GM23248 (cell line): ENCODE data around the gene PRSS50. TPM values are rescaled to one million over a fixed set of nuclear protein-coding genes. Genes with fewer than 3 reads are reported as not detected.
"Not testable (repeated sequence)": the region's sequence is repeated elsewhere in the genome, so short reads cannot be mapped to it uniquely, and the experiment has no call there.

ENCODE experiments used
- DNase-seq: peaks from one replicate; pipeline ENCODE4 v3.0.0-alpha.2; 2015
- H2AFZ ChIP-seq: fragments of 200-600 bp; sonication (generic); 2 replicates; pipeline ENCODE4 v1.6.1; 2016; ENCODE audit warnings: antibody characterized with exemption
- H3F3A ChIP-seq: fragments of 200-600 bp; sonication (generic); 2 replicates; pipeline ENCODE4 v1.6.1; 2016; ENCODE audit warnings: mild to moderate bottlenecking, antibody characterized with exemption, mixed run types; ENCODE audit not compliant: insufficient read depth
- H3K27ac ChIP-seq: fragments of 200-600 bp; sonication (generic); 2 replicates; pipeline ENCODE4 v1.5.1; 2016; ENCODE audit warnings: mild to moderate bottlenecking
- H3K27me3 ChIP-seq: fragments of 200-600 bp; sonication (generic); replicated peaks from 2 replicates; pipeline ENCODE4 v1.6.1; 2016; ENCODE audit warnings: mild to moderate bottlenecking; ENCODE audit not compliant: insufficient read depth
- H3K36me3 ChIP-seq: fragments of 200-600 bp; sonication (generic); 2 replicates; pipeline ENCODE4 v1.6.1; 2016; ENCODE audit warnings: low read depth, mild to moderate bottlenecking
- H3K4me1 ChIP-seq: fragments of 200-600 bp; sonication (generic); 2 replicates; pipeline ENCODE4 v1.6.1; 2016; ENCODE audit warnings: mild to moderate bottlenecking; ENCODE audit not compliant: insufficient read depth
- H3K4me2 ChIP-seq: fragments of 200-600 bp; sonication (generic); one replicate; pipeline ENCODE4 v1.6.1; 2016; ENCODE audit warnings: mild to moderate bottlenecking; ENCODE audit not compliant: unreplicated experiment
- H3K4me3 ChIP-seq: fragments of 200-600 bp; sonication (generic); 2 replicates; pipeline ENCODE4 v1.5.1; 2016; ENCODE audit warnings: mild to moderate bottlenecking
- H3K79me2 ChIP-seq: fragments of 200-600 bp; sonication (generic); 2 replicates; pipeline ENCODE4 v1.6.1; 2016; ENCODE audit warnings: mild to moderate bottlenecking; ENCODE audit not compliant: insufficient read depth
- H3K9ac ChIP-seq: fragments of 200-600 bp; sonication (generic); 2 replicates; pipeline ENCODE4 v1.6.1; 2016; ENCODE audit warnings: mild to moderate bottlenecking
- H3K9me2 ChIP-seq: fragments of 200-600 bp; sonication (generic); 2 replicates; pipeline ENCODE4 v1.6.1; 2016; ENCODE audit warnings: mixed run types, mild to moderate bottlenecking, moderate library complexity; ENCODE audit not compliant: insufficient read depth
- H3K9me3 ChIP-seq: fragments of 200-600 bp; sonication (generic); one replicate; pipeline ENCODE4 v1.6.1; 2017; ENCODE audit warnings: low read depth
- H4K20me1 ChIP-seq: fragments of 200-600 bp; sonication (generic); 2 replicates; pipeline ENCODE4 v1.6.0; 2016; ENCODE audit not compliant: insufficient read depth
- EZH2 ChIP-seq: fragments of 200-600 bp; sonication (generic); IDR thresholded peaks from 2 replicates; pipeline ENCODE4 v1.6.1; 2018; ENCODE audit warnings: antibody characterized with exemption, mild to moderate bottlenecking; ENCODE audit not compliant: insufficient read depth, poor library complexity, severe bottlenecking
- EZH2phosphoT487 ChIP-seq: fragments of 200-600 bp; sonication (generic); IDR thresholded peaks from 2 replicates; pipeline ENCODE4 v1.6.1; 2018; ENCODE audit warnings: antibody characterized with exemption, moderate library complexity, mild to moderate bottlenecking, low read depth; ENCODE audit not compliant: insufficient read depth
- WGBS, 2 experiments: methylation state at CpG; one replicate each; pipeline ENCODE4 v1.1.6; 2015 to 2017; ENCODE audit warnings: low lambda C conversion rate in 2 of 2, low coverage in 1 of 2; ENCODE audit errors: missing lambda C conversion rate in 2 of 2; 5-methylcytosine and 5-hydroxymethylcytosine counted together
- in situ Hi-C: fragments of 300-500 bp; cut with MboI; formaldehyde crosslinking; loops from 2 replicates; pipeline ENCODE4 v1.15.0; 2020
- polyA plus RNA-seq: library from polyadenylated mRNA; unstranded; fragments of >200 nt; fragmentation: Nextera tagmentation; extraction: Ambion mirVana; gene quantifications from 2 replicates; pipeline ENCODE4 v1.2.1, GENCODE V29; 2016
- total RNA-seq: library from RNA; depleted of rRNA; stranded (reverse); fragments of >200 nt; shearing (Covaris generic); gene quantifications from 2 replicates; pipeline ENCODE4 v1.2.3, GENCODE V29; 2014

The PRSS50 gene
- total and polyA plus RNA-seq, 2 experiments from 2014 or later = not detected

GRCh38 chr3:46705751-46706552 is 11.7 kb downstream of the PRSS50 start:
- peak; percentile 77 for DNase-seq
- H3K9me3 ChIP-seq = no peaks in the 10 kb centered on the region
- in situ Hi-C loops = loop anchor here (25.0 kb wide), 1 partner anchor 656 kb away; no protein-coding TSS in a partner anchor

GRCh38 chr3:46705022-46705530 is 12.6 kb downstream of the PRSS50 start:
- H3K9me3 ChIP-seq = no peaks in the 10 kb centered on the region
- no peaks in the 10 kb centered on the region for H3K36me3 ChIP-seq
- in situ Hi-C loops = loop anchor here (25.0 kb wide), 1 partner anchor 657 kb away; no protein-coding TSS in a partner anchor
- H3K4me3 ChIP-seq = no peak overlapping the region
- no peaks in the 10 kb centered on the region for H3F3A ChIP-seq
- H3K4me1 ChIP-seq = no peaks in the 10 kb centered on the region; the same call in 1 of the 2 replicates
- peak; percentile 73 for DNase-seq
- H2AFZ ChIP-seq = no peak overlapping the region
- H3K27me3 ChIP-seq = peaks cover 8% of the 10 kb centered on the region
- no peaks in the 10 kb centered on the region for H4K20me1 ChIP-seq
- TF ChIP-seq EZH2 (no peak), EZH2phosphoT487 (no peak)
- no peaks in the 10 kb centered on the region for H3K9me2 ChIP-seq
- 21 to 26% methylated on average over 4 of the region's 4 CpGs for WGBS, 2 experiments
- H3K79me2 ChIP-seq = no peaks in the 10 kb centered on the region
- no peak overlapping the region for H3K9ac ChIP-seq
- no peak overlapping the region for H3K27ac ChIP-seq
- H3K4me2 ChIP-seq = no peak overlapping the region

More at GRCh38 chr3:46705751-46706552, 11.7 kb downstream of the PRSS50 start:
- no peaks in the 10 kb centered on the region; the same call in 1 of the 2 replicates for H3K4me1 ChIP-seq
- 25 to 35% methylated on average over 17 to 19 of the region's 19 CpGs for WGBS, 2 experiments
- H4K20me1 ChIP-seq = no peaks in the 10 kb centered on the region
- H3K4me2 ChIP-seq = no peak overlapping the region
- no peak overlapping the region for H3K4me3 ChIP-seq
- no peak overlapping the region for H2AFZ ChIP-seq
- no peak for TF ChIP-seq EZH2
- no peaks in the 10 kb centered on the region for H3F3A ChIP-seq
- H3K27me3 ChIP-seq = peaks cover 8% of the 10 kb centered on the region
- no peaks in the 10 kb centered on the region for H3K36me3 ChIP-seq
- H3K9ac ChIP-seq = no peak overlapping the region
- H3K79me2 ChIP-seq = no peaks in the 10 kb centered on the region
- H3K27ac ChIP-seq = no peak overlapping the region
- H3K9me2 ChIP-seq = no peaks in the 10 kb centered on the region

GRCh38 chr3:46704346-46704745 is 13.3 kb downstream of the PRSS50 start:
- not testable (repeated sequence) for H3K4me2 ChIP-seq, H3K9me3 ChIP-seq, DNase-seq, H3K79me2 ChIP-seq, H3K9me2 ChIP-seq, H4K20me1 ChIP-seq, H3F3A ChIP-seq, H3K27me3 ChIP-seq, H3K27ac ChIP-seq, H3K4me1 ChIP-seq, H2AFZ ChIP-seq, H3K9ac ChIP-seq, H3K36me3 ChIP-seq, H3K4me3 ChIP-seq
- in situ Hi-C loops = loop anchor here (25.0 kb wide), 1 partner anchor 658 kb away; no protein-coding TSS in a partner anchor
- WGBS, 2 experiments = 9 to 31% methylated on average over 5 to 6 of the region's 7 CpGs

GRCh38 chr3:46703013-46703520 is 14.6 kb downstream of the PRSS50 start:
- Histone ChIP-seq H2AFZ (no peak overlapping the region), H3K9ac (no peak overlapping the region), H3K4me3 (no peak overlapping the region), H3K79me2 (no peaks in the 10 kb centered on the region), H3K9me3 (no peaks in the 10 kb centered on the region), H3K36me3 (no peaks in the 10 kb centered on the region), H3K27me3 (peaks cover 8% of the 10 kb centered on the region), H3F3A (no peaks in the 10 kb centered on the region), H4K20me1 (no peaks in the 10 kb centered on the region), H3K27ac (no peak overlapping the region), H3K9me2 (no peaks in the 10 kb centered on the region), H3K4me1 (no peaks in the 10 kb centered on the region; the same call in 1 of the 2 replicates), H3K4me2 (no peak overlapping the region)
- no peak for DNase-seq
- no peak for TF ChIP-seq EZH2
- no peak for TF ChIP-seq EZH2phosphoT487
- in situ Hi-C loops = loop anchor here (25.0 kb wide), 1 partner anchor 659 kb away; no protein-coding TSS in a partner anchor
- WGBS, 2 experiments = 71 to 75% methylated on average over 4 of the region's 4 CpGs
